ENCODE measurements around the gene ATG16L1. TPM values are rescaled to one million over a fixed set of nuclear protein-coding genes. Genes with fewer than 3 reads are reported as not detected.
A peak's percentile ranks its signal among the peaks of the same experiment; 100 is the strongest.

Gene ATG16L1
- total RNA-seq (2012; rRNA removed) (26.2 and 26.9 TPM in 2 replicates), polyA plus RNA-seq (2012; rRNA removed) (17.6 and 20.0 TPM in 2 replicates), Bru-seq, nascent RNA (percentile 81 among the genes with signal in this experiment), BruChase-seq, experiment 1, labeled RNA remaining after a 6-hour chase (percentile 76 among the genes with signal in this experiment), BruChase-seq, experiment 2, labeled RNA remaining after a 2-hour chase (percentile 77 among the genes with signal in this experiment)
- 14.7 and 16.6 TPM in 2 replicates for polyA plus RNA-seq (2012; cell fraction: cytosol; rRNA removed)
- polyA plus RNA-seq (2012; cell fraction: nucleus; rRNA removed; ENCODE audit: low replicate concordance) = 38.1 and 55.3 TPM in 2 replicates
- long read RNA-seq, transcript ATG16L1-203 (18 exons, 3,405 nt) = major isoform, 9 of 23 reads
- long read RNA-seq, transcript ATG16L1-205 (17 exons, 3,213 nt) = minor isoform, 5 of 23 reads
- long read RNA-seq, partial matches to known transcripts = 1 of 23 reads
- long read RNA-seq, other reads (novel, unspliced or antisense) = 8 of 23 reads

- peak within 1 kb of the TSS; percentile 92 for H3K4ac ChIP-seq (ENCODE audit: low read depth, low read length)
- H3K18ac ChIP-seq (ENCODE audit: low read depth, low read length) = 0 out of 2 replicates have a peak within 1 kb of the TSS, but pooled peaks have one; percentile 10
- POLR2A ChIA-PET (ENCODE audit: unreplicated experiment) = interaction anchor here (0.5 to 0.6 kb wide), 2 partner anchors 156 to 243 kb away, joined by 3 to 4 read pairs; no protein-coding TSS in a partner anchor
- H4K5ac ChIP-seq (ENCODE audit: low read depth, low read length) = peak within 1 kb of the TSS; percentile 94
- CTCF ChIA-PET = interaction anchor here (0.5 to 1.2 kb wide), 7 partner anchors 9 to 397 kb away, joined by 3 to 6 read pairs (median 4); no protein-coding TSS in a partner anchor
- DNase-seq (peak; percentile 94), ATAC-seq (ENCODE audit: low read depth) (peak; percentile 100)
- peak within 1 kb of the TSS; percentile 58 for H3K27ac ChIP-seq (ENCODE audit: insufficient read depth, low read length)
- in situ Hi-C loops (cut with MboI; ENCODE audit: low sequenced_read_pairs) = loop anchor here (5.0 kb wide), 2 partner anchors 399 to 644 kb away; no protein-coding TSS in a partner anchor
- peaks cover 2% of the 10 kb centered on the region; the same call in 1 of the 2 replicates for H3K36me3 ChIP-seq (ENCODE audit: control insufficient read depth, insufficient read depth, low read length)
- peak within 1 kb of the TSS; percentile 94 for H2AK9ac ChIP-seq (replicated peaks; ENCODE audit: low read depth, low read length, poor library complexity)
- H4K8ac ChIP-seq (ENCODE audit: low read depth in 2 of 2, low read length in 2 of 2) = peak within 1 kb of the TSS; percentile 98 to 100
- peak within 1 kb of the TSS; percentile 87 for H3K23ac ChIP-seq (ENCODE audit: low read depth, low read length)
- 0 out of 2 replicates have a peak, but pooled peaks cover 3% of the 10 kb centered on the region for H3K9me1 ChIP-seq (ENCODE audit: insufficient read depth, low read length)
- peak within 1 kb of the TSS; percentile 91 for H3K4me2 ChIP-seq (ENCODE audit: low read depth, low read length)
- peak within 1 kb of the TSS; percentile 60 for H3K9ac ChIP-seq (ENCODE audit: low read depth, low read length)
- peak within 1 kb of the TSS; percentile 86 for H2BK120ac ChIP-seq (ENCODE audit: low read depth, low read length)
- peaks cover 9% of the 10 kb centered on the region; the same call in 1 of the 2 replicates for H4K20me1 ChIP-seq (ENCODE audit: insufficient read depth, low read length)
- dilution Hi-C loops (cut with HindIII; ENCODE audit: low sequenced_read_pairs, unreplicated experiment) = no loop called here
- peak within 1 kb of the TSS; percentile 82 for H3K14ac ChIP-seq (replicated peaks; ENCODE audit: low read depth, low read length)
- H2BK20ac ChIP-seq (ENCODE audit: low read depth, low read length) = 0 out of 2 replicates have a peak within 1 kb of the TSS, but pooled peaks have one; percentile 73
- peak within 1 kb of the TSS; percentile 93 for H3K56ac ChIP-seq (ENCODE audit: extremely low read depth, insufficient read depth, low read length)
- peak within 1 kb of the TSS; percentile 99 for H2AFZ ChIP-seq (replicated peaks; ENCODE audit: low read length, poor library complexity)
- H3K27me3 ChIP-seq (ENCODE audit: control insufficient read depth, insufficient read depth, low read length) = no peaks in the 10 kb centered on the region
- peak within 1 kb of the TSS; percentile 57 for H2BK5ac ChIP-seq (ENCODE audit: low read depth, low read length, poor library complexity, severe bottlenecking)
- H3K9me3 ChIP-seq (ENCODE audit: control insufficient read depth, insufficient read depth, low read length) = no peaks in the 10 kb centered on the region
- intact Hi-C loops (cut with micrococcal nuclease) = loop anchor here (1.0 to 10.0 kb wide), 8 partner anchors 153 to 645 kb away; no protein-coding TSS in a partner anchor
- no TSS peak for BruUV-seq (replicated peaks)
- H4K91ac ChIP-seq (ENCODE audit: insufficient read depth, low read depth, low read length) = peak within 1 kb of the TSS; percentile 92
- 1% methylated on average over 24 of the region's 75 CpGs; no CpG with 5 or more reads in 1 of the 2 experiments for WGBS, 2 experiments (ENCODE audit: extremely low coverage in 2 of 2, insufficient read length in 1 of 2)
- peaks cover 7 to 33% of the 10 kb centered on the region in 2 experiments; a peak in 3 of 4 replicates for H3K79me1 ChIP-seq (ENCODE audit: low read depth in 1 of 2, low read length in 2 of 2)
- H3K4me3 ChIP-seq (ENCODE audit: insufficient read depth, low read depth, low read length) = peak within 1 kb of the TSS; percentile 81
- H2BK15ac ChIP-seq (ENCODE audit: low read depth, low read length) = peak within 1 kb of the TSS; percentile 89; the same call in 1 of the 3 replicates
- H3K4me1 ChIP-seq (ENCODE audit: control insufficient read depth, insufficient read depth, low read length) = no peaks in the 10 kb centered on the region
- H2AK5ac ChIP-seq (ENCODE audit: low read depth, low read length) = no peak within 1 kb of the TSS; the same call in 1 of the 2 replicates
- peak; percentile 98 for TF ChIP-seq RAD21 (IDR thresholded peaks at IDR 0.05; ENCODE audit: low read length)
- TF ChIP-seq CEBPB (IDR thresholded peaks at IDR 0.05; ENCODE audit: low read depth, low read length) = peak; percentile 34; the same call in 1 of the 2 replicates
- peak; percentile 92 for TF ChIP-seq BHLHE40 (IDR thresholded peaks at IDR 0.05; ENCODE audit: low read depth, low read length)
- TF ChIP-seq, protein P1, sequence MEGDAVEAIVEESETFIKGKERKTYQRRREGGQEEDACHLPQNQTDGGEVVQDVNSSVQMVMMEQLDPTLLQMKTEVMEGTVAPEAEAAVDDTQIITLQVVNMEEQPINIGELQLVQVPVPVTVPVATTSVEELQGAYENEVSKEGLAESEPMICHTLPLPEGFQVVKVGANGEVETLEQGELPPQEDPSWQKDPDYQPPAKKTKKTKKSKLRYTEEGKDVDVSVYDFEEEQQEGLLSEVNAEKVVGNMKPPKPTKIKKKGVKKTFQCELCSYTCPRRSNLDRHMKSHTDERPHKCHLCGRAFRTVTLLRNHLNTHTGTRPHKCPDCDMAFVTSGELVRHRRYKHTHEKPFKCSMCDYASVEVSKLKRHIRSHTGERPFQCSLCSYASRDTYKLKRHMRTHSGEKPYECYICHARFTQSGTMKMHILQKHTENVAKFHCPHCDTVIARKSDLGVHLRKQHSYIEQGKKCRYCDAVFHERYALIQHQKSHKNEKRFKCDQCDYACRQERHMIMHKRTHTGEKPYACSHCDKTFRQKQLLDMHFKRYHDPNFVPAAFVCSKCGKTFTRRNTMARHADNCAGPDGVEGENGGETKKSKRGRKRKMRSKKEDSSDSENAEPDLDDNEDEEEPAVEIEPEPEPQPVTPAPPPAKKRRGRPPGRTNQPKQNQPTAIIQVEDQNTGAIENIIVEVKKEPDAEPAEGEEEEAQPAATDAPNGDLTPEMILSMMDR (conservative IDR thresholded peaks at IDR 0.05; ENCODE audit: low read depth, low read length) = peak; percentile 100
- TF ChIP-seq FOS (IDR thresholded peaks at IDR 0.05; ENCODE audit: low read depth, low read length) = no peak
- no peak for TF ChIP-seq RFX5 (IDR thresholded peaks at IDR 0.05; ENCODE audit: low read depth, low read length)
- peak; percentile 94 for TF ChIP-seq SMC3 (IDR thresholded peaks at IDR 0.05; ENCODE audit: low read depth, low read length)
- no peak for TF ChIP-seq CHD1 (IDR thresholded peaks at IDR 0.05; ENCODE audit: low read depth, low read length)
- peak; percentile 36; the same call in 1 of the 2 replicates for TF ChIP-seq USF2 (IDR thresholded peaks at IDR 0.05; ENCODE audit: low read depth, low read length)
- peak; percentile 5; the same call in 1 of the 2 replicates for TF ChIP-seq NFE2L2 (IDR thresholded peaks at IDR 0.05; ENCODE audit: low read depth, low read length)
- no peak for TF ChIP-seq MAFK (IDR thresholded peaks at IDR 0.05; ENCODE audit: low read depth, low read length)
- peak; percentile 74 for TF ChIP-seq POLR2A (IDR thresholded peaks at IDR 0.05; ENCODE audit: low read depth, low read length)
Measured at GRCh38 chr2:233251306-233252116, at the start of gene ATG16L1. Gene ATG16L1 (plus strand): TSS chr2:233251673. CDS start chr2:233251828, 155 bp downstream.

All from IMR-90 (cell line).